SK-N-SH (cell line): Measurements from ENCODE around the gene KRT13. TPM values are rescaled to one million over a fixed set of nuclear protein-coding genes. Genes with fewer than 3 reads are reported as not detected.

ENCODE experiments used
- CTCF ChIA-PET: fragments of 300-600, 350-600 bp; formaldehyde crosslinking; extraction: SDS; loops from one replicate; lab custom pipeline; 2021; lab: Yijun Ruan, JAX
- POLR2A ChIA-PET: fragments of 350-600 bp; sonication (Branson Sonifier 250); formaldehyde crosslinking; extraction: SDS; loops from one replicate; lab custom pipeline; 2020; ENCODE audit warnings: antibody characterized with exemption, inconsistent platforms; lab: Yijun Ruan, JAX
- DNase-seq: peaks from one replicate; pipeline ENCODE4 v3.0.0; 2012
- H2AFZ ChIP-seq: fragments of 200-600 bp; sonication (generic); 2 replicates; pipeline ENCODE4 v1.8.1; 2016; ENCODE audit warnings: antibody characterized with exemption, mild to moderate bottlenecking, low read depth
- H3F3A ChIP-seq: fragments of 200-600 bp; sonication (generic); replicated peaks from 2 replicates; pipeline ENCODE3; 2016; ENCODE audit warnings: antibody characterized with exemption, mild to moderate bottlenecking; ENCODE audit not compliant: insufficient read depth
- H3K27ac ChIP-seq, 2 experiments: fragments of 200-500 bp in 1 of 2; fragments of 200-600 bp in 1 of 2; sonication (Bioruptor generic) in 1 of 2; sonication (generic), shearing (Covaris generic) in 1 of 2; 2 replicates each; pipeline versions ENCODE4 v1.5.1 to v1.6.1; 2014 to 2016; ENCODE audit warnings: low read depth in 2 of 2, inconsistent platforms in 1 of 2, low read length in 1 of 2, mild to moderate bottlenecking in 1 of 2, mixed read lengths in 1 of 2
- H3K27me3 ChIP-seq: fragments of 200-600 bp; sonication (generic), shearing (Covaris generic); 2 replicates; pipeline ENCODE4 v1.6.1; 2016; ENCODE audit warnings: mixed run types; ENCODE audit not compliant: insufficient read depth
- H3K36me3 ChIP-seq, 2 experiments: fragments of 200-500 bp in 1 of 2; fragments of 200-600 bp in 1 of 2; sonication (Bioruptor generic) in 1 of 2; sonication (generic) in 1 of 2; replicated peaks in 1 of 2; 2 replicates each; pipeline versions ENCODE3 to v1.5.1; 2014 to 2016; ENCODE audit warnings: low read length in 1 of 2, mild to moderate bottlenecking in 1 of 2; ENCODE audit not compliant: insufficient read depth in 2 of 2, control insufficient read depth in 1 of 2
- H3K4me1 ChIP-seq, 2 experiments: fragments of 200-500 bp in 1 of 2; fragments of 200-600 bp in 1 of 2; sonication (Bioruptor generic) in 1 of 2; sonication (generic), shearing (Covaris generic) in 1 of 2; 2 replicates each; pipeline versions ENCODE4 v1.5.1 to v1.6.1; 2014 to 2016; ENCODE audit warnings: low read depth in 1 of 2, low read length in 1 of 2, mixed run types in 1 of 2; ENCODE audit not compliant: insufficient read depth in 2 of 2, control insufficient read depth in 1 of 2
- H3K4me2 ChIP-seq: fragments of 200-600 bp; sonication (generic), shearing (Covaris generic); 2 replicates; pipeline ENCODE4 v1.6.1; 2017; ENCODE audit warnings: mixed run types
- H3K4me3 ChIP-seq, 2 experiments: fragments of 200-500 bp in 1 of 2; fragments of 200-600 bp in 1 of 2; sonication (Bioruptor generic) in 1 of 2; sonication (generic), shearing (Covaris generic) in 1 of 2; 2 replicates each; pipeline versions ENCODE4 v1.5.1 to v1.8.1; 2014 to 2016; ENCODE audit warnings: low read depth in 2 of 2, inconsistent platforms in 1 of 2, low read length in 1 of 2, mild to moderate bottlenecking in 1 of 2, mixed read lengths in 1 of 2, moderate library complexity in 1 of 2
- H3K79me2 ChIP-seq: fragments of 200-600 bp; sonication (generic); 2 replicates; pipeline ENCODE4 v1.8.1; 2017; ENCODE audit warnings: mild to moderate bottlenecking; ENCODE audit not compliant: insufficient read depth
- H3K9ac ChIP-seq: fragments of 200-600 bp; sonication (generic); 2 replicates; pipeline ENCODE4 v1.6.1; 2017; ENCODE audit warnings: mixed run types
- H3K9me2 ChIP-seq: fragments of 200-600 bp; sonication (generic); 2 replicates; pipeline ENCODE4 v1.6.1; 2017; ENCODE audit warnings: mixed run types
- H3K9me3 ChIP-seq: fragments of 200-600 bp; sonication (generic); 2 replicates; pipeline ENCODE4 v1.6.1; 2017; ENCODE audit warnings: mixed run types, mild to moderate bottlenecking, moderate library complexity
- H4K20me1 ChIP-seq: fragments of 200-600 bp; sonication (generic); 2 replicates; pipeline ENCODE4 v1.6.1; 2017; ENCODE audit warnings: mild to moderate bottlenecking, mixed run types; ENCODE audit not compliant: insufficient read depth
- EP300 ChIP-seq, 2 experiments: IDR thresholded peaks; 2 replicates each; pipeline versions ENCODE4 v1.4.0 to v1.6.1; 2012; ENCODE audit warnings: borderline replicate concordance in 1 of 2, low read depth in 1 of 2, low read length in 1 of 2
- FOSL2 ChIP-seq: IDR thresholded peaks from 2 replicates; pipeline ENCODE4 v1.4.0; 2012; ENCODE audit warnings: low read depth, mild to moderate bottlenecking, moderate library complexity, borderline replicate concordance
- FOXM1 ChIP-seq: IDR thresholded peaks from 2 replicates; pipeline ENCODE4 v1.4.0; 2012; ENCODE audit warnings: low read depth, mild to moderate bottlenecking
- GABPA ChIP-seq: IDR thresholded peaks from 2 replicates; pipeline ENCODE4 v1.4.0; 2012; ENCODE audit warnings: low read depth, mild to moderate bottlenecking
- GATA2 ChIP-seq: sonication (generic); formaldehyde crosslinking; IDR thresholded peaks from 2 replicates; pipeline ENCODE4 v1.5.0; 2020; ENCODE audit warnings: mild to moderate bottlenecking, missing genetic modification reagents
- MAX ChIP-seq: IDR thresholded peaks from 2 replicates; pipeline ENCODE4 v1.4.0; 2012; ENCODE audit warnings: low read depth
- MXI1 ChIP-seq: IDR thresholded peaks from 2 replicates; pipeline ENCODE4 v1.6.1; 2012; ENCODE audit warnings: mild to moderate bottlenecking, low read depth, low read length, improper control_type of control experiment
- NFIC ChIP-seq: IDR thresholded peaks from 2 replicates; pipeline ENCODE4 v1.4.0; 2012; ENCODE audit warnings: borderline replicate concordance
- NRF1 ChIP-seq: IDR thresholded peaks from 2 replicates; pipeline ENCODE4 v1.6.1; 2012; ENCODE audit warnings: low read depth, mild to moderate bottlenecking, low read length
- RCOR1 ChIP-seq: fragments of 150-350 bp; IDR thresholded peaks from 2 replicates; pipeline ENCODE4 v1.6.1; 2017; ENCODE audit warnings: antibody characterized with exemption, low read length
- REST ChIP-seq: IDR thresholded peaks from 2 replicates; pipeline ENCODE4 v1.6.1; 2012; ENCODE audit warnings: mild to moderate bottlenecking, low read depth, low read length, moderate library complexity
- RXRA ChIP-seq: IDR thresholded peaks from 2 replicates; pipeline ENCODE4 v1.4.0; 2012; ENCODE audit warnings: low read depth, mild to moderate bottlenecking, borderline replicate concordance
- SIN3A ChIP-seq: IDR thresholded peaks from 2 replicates; pipeline ENCODE4 v1.6.1; 2012; ENCODE audit warnings: low read depth, mild to moderate bottlenecking, low read length, moderate library complexity, borderline replicate concordance
- TCF12 ChIP-seq: IDR thresholded peaks from 2 replicates; pipeline ENCODE4 v1.4.0; 2012
- USF2 ChIP-seq: fragments of 150-350 bp; IDR thresholded peaks from 2 replicates; pipeline ENCODE4 v1.6.1; 2017; ENCODE audit warnings: antibody characterized with exemption, low read length, low read depth, borderline replicate concordance
- YY1 ChIP-seq: IDR thresholded peaks from 2 replicates; pipeline ENCODE4 v1.4.0; 2012; ENCODE audit warnings: low read depth, mild to moderate bottlenecking
- ZBTB33 ChIP-seq: IDR thresholded peaks from 2 replicates; pipeline ENCODE4 v1.4.0; 2012; ENCODE audit warnings: low read depth, borderline replicate concordance
- WGBS: methylation state at CpG from one replicate; pipeline ENCODE4 v1.1.6; 2017; ENCODE audit warnings: low lambda C conversion rate; 5-methylcytosine and 5-hydroxymethylcytosine counted together
- polyA plus RNA-seq, 3 experiments: library from polyadenylated mRNA; depleted of rRNA; stranded (reverse); fragments of >200 nt; gene quantifications; 2 replicates each; pipeline ENCODE4 v1.2.3, GENCODE V29; 2012

Gene KRT13
- polyA plus RNA-seq, 1 of the 3 experiments (the other 2 are of a cell fraction) = 0.39 TPM

- H3K27ac ChIP-seq = no peak overlapping the region
- 84% methylated on average over 7 of the region's 7 CpGs for WGBS
- no peaks in the 10 kb centered on the region for H4K20me1 ChIP-seq
- peaks cover 0 to 3% of the 10 kb centered on the region in 2 experiments; a peak in 1 of 4 replicates for H3K4me1 ChIP-seq
- H3K4me2 ChIP-seq = no peak overlapping the region
- no peak overlapping the region for H3K4me3 ChIP-seq
- no peaks in the 10 kb centered on the region for H3F3A ChIP-seq
- H3K36me3 ChIP-seq = no peaks in the 10 kb centered on the region
- no peaks in the 10 kb centered on the region for H3K9me3 ChIP-seq
- no peak for DNase-seq
- ChIA-PET POLR2A (no interaction called here), CTCF (interaction anchor here (1.2 to 6.3 kb wide), 3 partner anchors 9 to 38 kb away, joined by 4 to 48 read pairs (median 5); partner anchors contain the start of gene KRT15)
- no peaks in the 10 kb centered on the region for H3K79me2 ChIP-seq
- no peak overlapping the region for H2AFZ ChIP-seq
- TF ChIP-seq MXI1 (no peak), TCF12 (no peak), FOSL2 (no peak), ZBTB33 (no peak), GATA2 (no peak), FOXM1 (no peak), YY1 (no peak), USF2 (no peak), MAX (no peak), EP300 (IDR thresholded peaks at IDR 0.05; ENCODE audit: borderline replicate concordance in 1 of 2, low read depth in 1 of 2, low read length in 1 of 2) (no peak), NFIC (no peak), SIN3A (no peak), NRF1 (no peak), GABPA (no peak), RCOR1 (no peak), RXRA (no peak), REST (no peak)
- no peaks in the 10 kb centered on the region for H3K27me3 ChIP-seq
- H3K9me2 ChIP-seq = no peaks in the 10 kb centered on the region
- H3K9ac ChIP-seq = no peak overlapping the region
These were observed 5.0 kb upstream of the KRT13 start for GRCh38 chr17:41510251-41511065.
